Retinal pigment epithelial cell (primary cell): ENCODE results near the gene APAF1.

ENCODE experiments used
- DNase-seq: peaks from one replicate; pipeline ENCODE4 v3.0.0-alpha.2; 2010; ENCODE audit warnings: low read depth
- H3K4me3 ChIP-seq: 2 replicates; pipeline ENCODE4 v1.5.1; 2011; ENCODE audit warnings: mild to moderate bottlenecking, low read length, control low read depth, moderate library complexity
- CTCF ChIP-seq: conservative IDR thresholded peaks from 2 replicates; pipeline ENCODE4 v1.5.1; 2011; ENCODE audit warnings: low read depth, low read length, control low read depth, inconsistent platforms

The APAF1 gene

GRCh38 chr12:98669751-98670150 is 24.7 kb downstream of the APAF1 start:
- no peak overlapping the region for H3K4me3 ChIP-seq
- no peak for DNase-seq
- no peak for TF ChIP-seq CTCF

GRCh38 chr12:98671459-98671858 is 26.4 kb downstream of the APAF1 start:
- no peak for DNase-seq
- no peak for TF ChIP-seq CTCF
- H3K4me3 ChIP-seq: no peak overlapping the region

- H3K4me3 ChIP-seq: no peak overlapping the region
- TF ChIP-seq CTCF: no peak
- DNase-seq: no peak
These were observed 29.8 kb downstream of the APAF1 start for GRCh38 chr12:98674841-98675240.

- H3K4me3 ChIP-seq: no peak overlapping the region
- no peak for DNase-seq
- TF ChIP-seq CTCF: no peak
These were observed 33.3 kb downstream of the APAF1 start for GRCh38 chr12:98678236-98678945.

GRCh38 chr12:98678946-98679610 is 34.0 kb downstream of the APAF1 start:
- DNase-seq: no peak
- no peak overlapping the region for H3K4me3 ChIP-seq
- no peak for TF ChIP-seq CTCF

- no peak for DNase-seq
- TF ChIP-seq CTCF: no peak
- H3K4me3 ChIP-seq: no peak overlapping the region
These were observed 34.5 kb downstream of the APAF1 start for GRCh38 chr12:98679611-98680005.

GRCh38 chr12:98684199-98684598 is 39.1 kb downstream of the APAF1 start:
- no peak overlapping the region for H3K4me3 ChIP-seq
- DNase-seq: no peak
- TF ChIP-seq CTCF: no peak
